H4 (cell line): ENCODE data around the gene TAC3. TPM values are rescaled to one million over a fixed set of nuclear protein-coding genes. Genes with fewer than 3 reads are reported as not detected.

Experiments used
- DNase-seq: peaks from one replicate; pipeline ENCODE4 v3.0.0-alpha.2; 2015; ENCODE audit warnings: low spot score
- total RNA-seq: library from RNA; depleted of rRNA; stranded (reverse); fragments of >200 nt; shearing (Covaris generic); gene quantifications from 2 replicates; pipeline ENCODE4 v1.2.3, GENCODE V29; 2014

TAC3 gene
- total RNA-seq, 1 experiment from 2014 or later = not detected

DNA sequence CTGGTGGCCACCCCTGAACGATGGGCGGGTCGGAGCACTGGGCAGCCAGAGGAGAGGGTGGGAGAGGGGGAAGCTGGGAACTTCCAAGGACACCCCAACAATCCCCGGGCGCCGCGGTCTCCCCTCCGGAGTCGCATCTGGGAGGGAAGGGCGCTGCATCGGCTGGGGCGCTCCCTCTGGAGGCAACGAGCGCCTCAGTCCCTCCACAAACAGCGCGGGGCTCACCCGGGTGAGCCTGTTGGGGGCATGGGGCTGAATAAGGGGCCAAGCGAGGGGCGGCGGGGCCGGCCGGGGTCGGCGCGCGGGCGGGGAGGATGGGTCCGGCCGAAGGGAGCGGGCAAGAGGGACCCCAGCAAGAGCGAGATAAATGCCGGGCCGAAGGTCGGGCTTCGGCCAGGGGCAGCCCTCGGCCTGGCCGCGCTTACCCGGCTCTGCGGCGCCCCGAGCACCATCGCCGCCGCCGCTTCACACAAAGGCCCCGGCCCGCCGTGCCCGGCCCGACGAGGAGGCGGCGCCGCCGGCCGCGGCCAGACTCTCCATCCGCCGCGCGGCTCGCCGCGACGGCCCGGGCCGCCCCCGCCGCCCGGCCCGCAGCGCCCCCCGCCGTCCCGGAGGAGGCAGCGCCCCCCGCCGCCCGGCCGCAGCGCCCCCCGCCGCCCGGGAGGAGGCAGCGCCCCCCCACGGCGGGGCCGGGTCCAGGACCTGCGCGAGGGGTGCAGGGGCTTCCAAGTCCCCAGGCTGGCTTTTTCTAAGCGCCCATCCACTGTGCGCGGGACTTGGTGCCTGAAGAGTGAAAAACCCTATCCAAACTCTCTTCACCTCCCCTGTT is 10.1 kb downstream of the TAC3 start, which contains the start of gene ZBTB39:
ZBTB39 (minus strand) TSS at position 567 of the 829 bp plus-strand sequence. CDS start 1,629 bp downstream, outside the sequence.
- no peak for DNase-seq

- no peak for DNase-seq
Observed at GRCh38 chr12:57004651-57005050, 11.7 kb downstream of the TAC3 start.

DNA sequence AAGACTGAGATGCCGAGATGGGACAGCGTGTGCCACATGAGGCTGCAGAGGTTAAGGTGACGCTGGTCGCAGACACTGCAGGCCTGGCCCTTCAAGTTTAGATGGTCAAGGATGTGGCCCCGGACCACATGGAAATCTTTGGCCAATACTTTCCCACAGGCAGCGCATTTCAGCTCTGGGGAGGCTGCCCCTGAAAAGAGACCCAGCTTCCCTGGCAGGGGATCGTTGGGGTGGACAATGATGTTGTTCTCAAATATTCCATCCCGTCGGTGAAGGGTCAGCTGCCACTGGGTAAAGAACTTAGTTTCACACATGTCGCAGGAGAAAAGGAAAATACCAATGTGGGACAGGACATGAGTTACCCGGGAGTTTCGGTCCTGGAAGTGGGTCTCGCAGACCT is 12.9 kb downstream of the TAC3 start:
- no peak for DNase-seq

DNA sequence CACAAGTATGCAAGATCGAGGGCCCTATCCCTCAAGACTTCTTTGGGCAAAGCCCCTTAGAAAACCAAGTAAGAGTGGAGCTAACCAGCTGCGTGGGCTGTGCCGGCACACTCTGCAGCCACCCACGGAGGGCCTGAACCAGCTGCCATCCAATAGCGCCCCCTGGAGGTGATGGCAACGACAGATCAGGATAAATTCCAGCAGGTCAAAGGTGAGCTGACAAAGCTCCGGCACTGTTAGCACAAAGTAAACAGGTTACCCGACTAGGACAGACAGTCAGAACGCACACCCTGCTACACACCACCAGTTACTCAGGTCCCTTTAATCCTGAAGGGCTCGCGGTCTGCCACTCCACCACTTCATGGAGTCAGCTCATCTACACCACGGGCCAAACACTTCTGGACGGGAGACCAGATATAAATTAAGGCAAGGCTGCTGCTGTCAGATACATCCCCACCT is 14.9 kb downstream of the TAC3 start:
- peak; percentile 39 for DNase-seq

DNA sequence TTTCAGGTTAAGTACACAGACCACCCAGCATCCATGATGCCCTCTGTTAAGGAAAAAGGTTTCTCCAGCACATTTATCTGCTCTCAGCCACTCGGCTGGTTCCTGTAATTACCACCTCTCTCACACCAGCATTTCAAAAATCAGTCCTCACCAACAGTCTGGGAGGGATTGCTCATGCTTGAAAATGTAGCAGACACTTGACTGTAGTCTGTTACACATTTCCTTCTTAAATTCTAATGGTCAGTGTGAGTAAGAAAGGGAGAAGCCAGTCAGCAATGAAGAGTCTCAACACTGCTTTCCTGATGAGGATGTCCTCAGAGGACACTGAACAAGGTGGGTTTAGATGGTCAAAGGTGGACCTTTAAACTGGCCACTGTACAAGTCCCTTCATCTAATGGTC is 15.9 kb downstream of the TAC3 start:
- no peak for DNase-seq

DNA sequence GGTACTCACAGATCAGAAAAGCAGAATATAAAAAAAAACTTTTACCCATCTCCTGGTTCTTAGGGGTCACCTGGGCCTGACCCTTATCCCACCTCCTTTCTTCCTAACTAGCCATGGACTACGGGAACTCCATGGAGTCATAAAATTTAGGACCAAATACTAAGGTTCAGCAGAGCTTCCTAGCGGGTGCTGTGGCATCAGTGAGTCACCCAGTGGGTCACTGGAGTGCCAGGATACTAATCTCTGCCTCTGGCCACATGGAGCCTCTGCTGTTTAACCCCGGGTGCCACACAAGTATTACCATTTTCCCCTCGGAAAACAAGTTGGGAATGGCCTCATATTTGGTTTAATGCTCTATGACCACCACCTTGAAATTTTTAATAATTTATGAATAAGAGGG is 16.9 kb downstream of the TAC3 start:
- no peak for DNase-seq

DNA sequence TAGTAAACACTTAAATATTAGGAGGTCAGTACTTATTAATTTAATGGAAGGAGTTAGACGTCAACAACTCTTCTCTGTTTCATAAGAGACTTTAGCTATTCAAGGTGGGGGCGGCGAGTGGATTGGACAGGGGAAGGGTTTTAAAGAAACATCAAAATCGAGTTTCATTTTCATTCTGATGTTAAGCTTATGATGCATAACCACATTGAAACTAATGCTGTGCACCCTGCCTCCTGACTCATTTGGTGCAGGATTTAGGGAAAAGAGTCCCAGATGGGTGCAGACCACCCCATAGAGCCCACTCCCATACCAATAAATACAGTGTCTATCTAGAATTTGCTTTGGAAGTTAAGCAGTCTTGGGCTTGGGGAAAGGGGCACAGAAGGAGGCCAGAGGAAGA is 17.3 kb downstream of the TAC3 start:
- no peak for DNase-seq

DNA sequence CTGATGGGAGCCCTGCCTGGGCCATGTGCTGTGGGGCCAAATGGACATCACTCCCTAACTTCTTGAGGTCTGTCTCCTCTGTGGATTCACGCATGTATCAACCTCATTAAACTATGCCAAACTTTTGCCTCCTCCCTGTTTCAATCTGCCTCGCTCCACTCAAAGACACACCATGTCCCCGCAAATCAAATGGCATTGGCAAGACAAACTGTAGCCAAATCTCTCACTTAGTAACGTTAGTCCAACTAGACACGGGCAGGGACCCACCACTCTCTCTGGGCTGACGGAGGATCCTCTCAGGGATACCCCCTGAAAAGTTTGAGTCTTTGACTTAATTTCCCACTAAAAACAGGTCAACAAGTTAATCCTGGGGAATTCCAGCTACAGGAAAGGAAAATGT is 18.0 kb downstream of the TAC3 start:
- DNase-seq = no peak

- no peak for DNase-seq
Observed at GRCh38 chr12:56996793-56997545, 19.4 kb downstream of the TAC3 start.

- no peak for DNase-seq
Observed at GRCh38 chr12:56995930-56996496, 20.3 kb downstream of the TAC3 start.

- DNase-seq = no peak
Observed at GRCh38 chr12:56995201-56995929, 21.0 kb downstream of the TAC3 start.

DNA sequence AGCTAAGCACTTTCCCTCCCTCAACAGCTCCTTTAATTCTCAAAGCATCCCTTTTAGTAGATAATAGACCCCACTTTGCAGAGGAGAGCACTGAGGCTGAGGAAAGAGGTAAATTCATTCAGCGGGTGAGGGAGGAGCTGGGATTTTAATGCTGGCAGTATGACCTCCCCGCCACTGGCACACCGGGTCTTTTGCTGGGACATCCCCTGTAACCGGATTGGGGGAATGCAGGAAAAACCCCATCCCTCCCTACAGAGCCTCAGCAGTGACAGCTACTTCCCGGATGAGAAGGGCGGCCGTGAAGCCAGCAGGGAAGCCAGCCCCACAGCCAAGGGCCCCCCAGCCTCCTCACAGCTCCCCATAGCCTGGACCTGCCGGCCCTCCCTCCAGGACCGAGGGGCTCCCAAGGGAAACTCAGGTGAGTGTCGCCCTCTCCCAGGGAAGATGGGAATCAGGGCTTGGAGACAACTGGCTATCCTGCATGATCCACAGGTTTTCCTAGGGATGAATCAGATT is 22.0 kb downstream of the TAC3 start:
- DNase-seq = no peak

GRCh38 chr12:56993346-56993745 is 23.0 kb downstream of the TAC3 start:
- no peak for DNase-seq

GRCh38 chr12:56991319-56992246 is 24.7 kb downstream of the TAC3 start:
- peak; percentile 44 for DNase-seq

- DNase-seq = no peak
Observed at GRCh38 chr12:56990648-56991318, 25.5 kb downstream of the TAC3 start.

- no peak for DNase-seq
Observed at GRCh38 chr12:56989861-56990610, 26.3 kb downstream of the TAC3 start.

- no peak for DNase-seq
Observed at GRCh38 chr12:56988207-56988739, 28.1 kb downstream of the TAC3 start.

GRCh38 chr12:56987551-56988053 is 28.7 kb downstream of the TAC3 start:
- DNase-seq = peak; percentile 57

DNA sequence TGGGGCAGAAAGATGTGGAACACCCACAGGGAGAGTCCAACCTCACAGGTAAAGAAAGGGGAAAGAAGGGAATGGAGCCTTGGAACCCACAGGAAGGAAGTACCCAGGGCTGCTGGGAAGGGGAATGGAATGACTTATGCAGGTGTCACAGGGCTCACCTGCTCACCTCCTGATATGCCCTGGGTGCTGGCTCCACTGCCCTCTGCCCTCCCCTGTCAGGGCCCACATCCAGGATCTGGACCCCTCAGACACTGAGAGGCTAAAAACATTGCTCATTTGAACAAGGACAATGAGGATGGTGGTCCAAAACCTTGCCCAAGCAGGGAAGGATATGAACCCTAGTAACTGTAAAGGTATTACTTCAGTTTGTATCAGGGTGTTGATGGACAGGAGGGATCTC is 29.3 kb downstream of the TAC3 start:
- no peak for DNase-seq
